Panc1 (cell line): Measurements from ENCODE around the gene C10orf143. TPM values are rescaled to one million over a fixed set of nuclear protein-coding genes. Genes with fewer than 3 reads are reported as not detected.
A peak's percentile ranks its signal among the peaks of the same experiment; 100 is the strongest.

Experiments
- ATAC-seq: fragments of 200-7000 bp; cut with Tn5 transposase; 2 replicates; pipeline ENCODE4 v1.9.1; 2020; ENCODE audit warnings: mild to moderate bottlenecking, moderate library complexity
- BruUV-seq: library from RNA; stranded (reverse); fragments of 400-500 nt; replicated peaks from 2 replicates; lab custom pipeline; 2021; lab: Mats Ljungman, UMichigan
- CTCF ChIA-PET: fragments of 300-600 bp; sonication (Branson Sonifier 250); formaldehyde crosslinking; loops from one replicate; lab custom pipeline; 2022; ENCODE audit warnings: antibody characterized with exemption; lab: Charles Lee
- POLR2A ChIA-PET: fragments of 300-600 bp; sonication (Branson Sonifier 250); formaldehyde crosslinking; loops from one replicate; lab custom pipeline; 2022; ENCODE audit warnings: antibody characterized with exemption; lab: Charles Lee
- DNase-seq: peaks from one replicate; pipeline ENCODE4 v3.0.0-alpha.2; 2010; ENCODE audit warnings: low read depth, low spot score
- H3K27ac ChIP-seq: 2 replicates; pipeline ENCODE4 v1.5.1; 2011; ENCODE audit warnings: mild to moderate bottlenecking, low read length, inconsistent platforms
- H3K27me3 ChIP-seq: fragments of 200-500 bp; sonication (Bioruptor generic); 2 replicates; pipeline ENCODE4 v1.6.0; 2014; ENCODE audit warnings: low read length, inconsistent platforms; ENCODE audit not compliant: control insufficient read depth, insufficient read depth
- H3K36me3 ChIP-seq: fragments of 200-500 bp; sonication (Bioruptor generic); 2 replicates; pipeline ENCODE4 v1.5.1; 2014; ENCODE audit warnings: inconsistent platforms, mild to moderate bottlenecking, low read length, moderate library complexity; ENCODE audit not compliant: control insufficient read depth, insufficient read depth
- H3K4me1 ChIP-seq: 2 replicates; pipeline ENCODE4 v1.5.1; 2011; ENCODE audit warnings: inconsistent platforms, mild to moderate bottlenecking, low read length, moderate library complexity; ENCODE audit not compliant: control insufficient read depth, insufficient read depth
- H3K4me3 ChIP-seq, 2 experiments: 2 replicates each; pipeline ENCODE4 v1.5.1; 2011 to 2012; ENCODE audit warnings: low read depth in 2 of 2, low read length in 2 of 2, mild to moderate bottlenecking in 2 of 2, inconsistent platforms in 1 of 2, moderate library complexity in 1 of 2
- H3K9me3 ChIP-seq: fragments of 200-500 bp; sonication (Bioruptor generic); 2 replicates; pipeline ENCODE4 v1.5.1; 2014; ENCODE audit warnings: low read depth, mild to moderate bottlenecking, inconsistent platforms, low read length, moderate library complexity; ENCODE audit not compliant: control insufficient read depth, insufficient read depth
- POLR2AphosphoS5 ChIP-seq: IDR thresholded peaks from 2 replicates; pipeline ENCODE4 v1.6.1; 2012; ENCODE audit warnings: mild to moderate bottlenecking, low read depth, low read length, moderate library complexity
- SIN3A ChIP-seq: IDR thresholded peaks from 2 replicates; pipeline ENCODE4 v1.6.1; 2012; ENCODE audit warnings: low read depth, mild to moderate bottlenecking, low read length, moderate library complexity, borderline replicate concordance; ENCODE audit not compliant: insufficient read depth
- TCF7L2 ChIP-seq: IDR thresholded peaks from 2 replicates; pipeline ENCODE4 v1.6.1; 2011; ENCODE audit warnings: mild to moderate bottlenecking, low read depth, low read length, inconsistent platforms
- in situ Hi-C: cut with HindIII; loops from 2 replicates; pipeline ENCODE4 v1.10.0; 2016; ENCODE audit warnings: low sequenced_read_pairs, low pct_unique_long_range_greater_than_20kb
- intact Hi-C: fragments of 100-400 bp; cut with micrococcal nuclease; formaldehyde crosslinking; loops from one replicate; pipeline ENCODE4 v1.10.0; 2022; ENCODE audit not compliant: unreplicated experiment
- total RNA-seq: library from RNA; stranded (reverse); gene quantifications from one replicate; pipeline ENCODE4 v1.2.1, GENCODE V29; 2021; ENCODE audit not compliant: unreplicated experiment
- TF ChIP-seq, protein P1 (sequence below): fragments of 450-650 bp; IDR thresholded peaks from 2 replicates; pipeline ENCODE4 v1.5.1; 2017; ENCODE audit warnings: mild to moderate bottlenecking
- TF ChIP-seq, protein P2 (sequence below), 2 experiments: IDR thresholded peaks; 2 replicates each; pipeline ENCODE4 v1.6.1; 2011 to 2012; ENCODE audit warnings: low read depth in 2 of 2, control low read depth in 1 of 2, low read length in 1 of 2, mild to moderate bottlenecking in 1 of 2, moderate library complexity in 1 of 2; ENCODE audit not compliant: insufficient read depth in 1 of 2

C10orf143 gene
- total RNA-seq, 1 experiment from 2014 or later, result 1.0 TPM

- Histone ChIP-seq H3K27ac (peak overlapping the region; percentile 77), H3K4me1 (peaks cover 32% of the 10 kb centered on the region), H3K4me3 (peak overlapping the region; percentile 76 to 97), H3K36me3 (peaks cover 4% of the 10 kb centered on the region; the same call in 1 of the 2 replicates), H3K27me3 (no peaks in the 10 kb centered on the region), H3K9me3 (no peaks in the 10 kb centered on the region)
- TF ChIP-seq, protein P1, sequence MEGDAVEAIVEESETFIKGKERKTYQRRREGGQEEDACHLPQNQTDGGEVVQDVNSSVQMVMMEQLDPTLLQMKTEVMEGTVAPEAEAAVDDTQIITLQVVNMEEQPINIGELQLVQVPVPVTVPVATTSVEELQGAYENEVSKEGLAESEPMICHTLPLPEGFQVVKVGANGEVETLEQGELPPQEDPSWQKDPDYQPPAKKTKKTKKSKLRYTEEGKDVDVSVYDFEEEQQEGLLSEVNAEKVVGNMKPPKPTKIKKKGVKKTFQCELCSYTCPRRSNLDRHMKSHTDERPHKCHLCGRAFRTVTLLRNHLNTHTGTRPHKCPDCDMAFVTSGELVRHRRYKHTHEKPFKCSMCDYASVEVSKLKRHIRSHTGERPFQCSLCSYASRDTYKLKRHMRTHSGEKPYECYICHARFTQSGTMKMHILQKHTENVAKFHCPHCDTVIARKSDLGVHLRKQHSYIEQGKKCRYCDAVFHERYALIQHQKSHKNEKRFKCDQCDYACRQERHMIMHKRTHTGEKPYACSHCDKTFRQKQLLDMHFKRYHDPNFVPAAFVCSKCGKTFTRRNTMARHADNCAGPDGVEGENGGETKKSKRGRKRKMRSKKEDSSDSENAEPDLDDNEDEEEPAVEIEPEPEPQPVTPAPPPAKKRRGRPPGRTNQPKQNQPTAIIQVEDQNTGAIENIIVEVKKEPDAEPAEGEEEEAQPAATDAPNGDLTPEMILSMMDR, result no peak
- TF ChIP-seq TCF7L2, result no peak
- TF ChIP-seq, protein P2, sequence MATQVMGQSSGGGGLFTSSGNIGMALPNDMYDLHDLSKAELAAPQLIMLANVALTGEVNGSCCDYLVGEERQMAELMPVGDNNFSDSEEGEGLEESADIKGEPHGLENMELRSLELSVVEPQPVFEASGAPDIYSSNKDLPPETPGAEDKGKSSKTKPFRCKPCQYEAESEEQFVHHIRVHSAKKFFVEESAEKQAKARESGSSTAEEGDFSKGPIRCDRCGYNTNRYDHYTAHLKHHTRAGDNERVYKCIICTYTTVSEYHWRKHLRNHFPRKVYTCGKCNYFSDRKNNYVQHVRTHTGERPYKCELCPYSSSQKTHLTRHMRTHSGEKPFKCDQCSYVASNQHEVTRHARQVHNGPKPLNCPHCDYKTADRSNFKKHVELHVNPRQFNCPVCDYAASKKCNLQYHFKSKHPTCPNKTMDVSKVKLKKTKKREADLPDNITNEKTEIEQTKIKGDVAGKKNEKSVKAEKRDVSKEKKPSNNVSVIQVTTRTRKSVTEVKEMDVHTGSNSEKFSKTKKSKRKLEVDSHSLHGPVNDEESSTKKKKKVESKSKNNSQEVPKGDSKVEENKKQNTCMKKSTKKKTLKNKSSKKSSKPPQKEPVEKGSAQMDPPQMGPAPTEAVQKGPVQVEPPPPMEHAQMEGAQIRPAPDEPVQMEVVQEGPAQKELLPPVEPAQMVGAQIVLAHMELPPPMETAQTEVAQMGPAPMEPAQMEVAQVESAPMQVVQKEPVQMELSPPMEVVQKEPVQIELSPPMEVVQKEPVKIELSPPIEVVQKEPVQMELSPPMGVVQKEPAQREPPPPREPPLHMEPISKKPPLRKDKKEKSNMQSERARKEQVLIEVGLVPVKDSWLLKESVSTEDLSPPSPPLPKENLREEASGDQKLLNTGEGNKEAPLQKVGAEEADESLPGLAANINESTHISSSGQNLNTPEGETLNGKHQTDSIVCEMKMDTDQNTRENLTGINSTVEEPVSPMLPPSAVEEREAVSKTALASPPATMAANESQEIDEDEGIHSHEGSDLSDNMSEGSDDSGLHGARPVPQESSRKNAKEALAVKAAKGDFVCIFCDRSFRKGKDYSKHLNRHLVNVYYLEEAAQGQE (IDR thresholded peaks at IDR 0.05; ENCODE audit: insufficient read depth in 1 of 2, low read depth in 2 of 2, low read length in 1 of 2), result no peak
- no peak for TF ChIP-seq SIN3A
- TF ChIP-seq POLR2AphosphoS5, result no peak
- DNase-seq (peak; percentile 78), ATAC-seq (peak; percentile 54)
- POLR2A ChIA-PET, result no interaction called here
- in situ Hi-C loops, result no loop called here
- CTCF ChIA-PET, result no interaction called here
- intact Hi-C loops, result no loop called here
- BruUV-seq, result no TSS peak
Observed at GRCh38 chr10:130138479-130138866, 27.8 kb upstream of the C10orf143 start.

GRCh38 chr10:130137659-130138478 is 27.2 kb upstream of the C10orf143 start:
- in situ Hi-C loops (no loop called here), intact Hi-C loops (loop anchor here (2.0 kb wide), 1 partner anchor 27 kb away; the partner anchor contains the start of gene C10orf143)
- BruUV-seq, result no TSS peak
- Histone ChIP-seq H3K27me3 (no peaks in the 10 kb centered on the region), H3K36me3 (peaks cover 4% of the 10 kb centered on the region; the same call in 1 of the 2 replicates), H3K4me3 (peak overlapping the region; percentile 76 to 97), H3K27ac (peak overlapping the region; percentile 77), H3K9me3 (no peaks in the 10 kb centered on the region), H3K4me1 (peaks cover 32% of the 10 kb centered on the region)
- POLR2A ChIA-PET, result no interaction called here
- ATAC-seq, result no peak
- DNase-seq, result no peak
- CTCF ChIA-PET, result no interaction called here
- TF ChIP-seq, protein P1, result no peak
- TF ChIP-seq, protein P2 (IDR thresholded peaks at IDR 0.05; ENCODE audit: insufficient read depth in 1 of 2, low read depth in 2 of 2, low read length in 1 of 2), result no peak
- TF ChIP-seq POLR2AphosphoS5 (no peak), TCF7L2 (no peak), SIN3A (no peak)
